HL-60 (cell line): ENCODE measurements around the gene TRIM63.

Experiments
- TF ChIP-seq, protein P1 (sequence below): IDR thresholded peaks from one replicate; pipeline ENCODE4 v1.5.1; 2011; ENCODE audit warnings: low read length, control low read depth, inconsistent platforms; ENCODE audit not compliant: insufficient read depth
- TF ChIP-seq, protein P2 (sequence below): IDR thresholded peaks from 2 replicates; pipeline ENCODE4 v1.6.1; 2012; ENCODE audit warnings: low read depth; ENCODE audit not compliant: insufficient replicate concordance

DNA sequence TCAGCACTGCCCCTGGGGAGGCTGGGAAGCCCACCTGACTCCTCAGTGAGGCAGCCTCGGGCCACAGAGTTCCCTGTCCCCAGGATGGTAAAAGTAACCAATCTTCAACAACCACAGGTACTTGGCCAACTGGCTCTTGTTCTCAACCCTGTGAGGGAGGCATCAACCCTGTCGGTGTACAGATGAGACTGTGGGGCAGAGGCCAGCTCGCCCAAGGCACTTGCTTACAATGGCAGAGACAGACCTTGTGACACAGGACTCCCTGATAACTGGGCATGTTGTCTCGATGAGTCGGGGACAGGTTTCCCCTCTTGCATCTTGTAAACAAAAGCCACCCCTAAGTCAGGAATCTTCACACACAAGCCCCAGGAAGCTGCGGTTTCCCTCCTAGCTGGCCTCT, 29.5 kb downstream of the TRIM63 start:
- TF ChIP-seq, protein P1, sequence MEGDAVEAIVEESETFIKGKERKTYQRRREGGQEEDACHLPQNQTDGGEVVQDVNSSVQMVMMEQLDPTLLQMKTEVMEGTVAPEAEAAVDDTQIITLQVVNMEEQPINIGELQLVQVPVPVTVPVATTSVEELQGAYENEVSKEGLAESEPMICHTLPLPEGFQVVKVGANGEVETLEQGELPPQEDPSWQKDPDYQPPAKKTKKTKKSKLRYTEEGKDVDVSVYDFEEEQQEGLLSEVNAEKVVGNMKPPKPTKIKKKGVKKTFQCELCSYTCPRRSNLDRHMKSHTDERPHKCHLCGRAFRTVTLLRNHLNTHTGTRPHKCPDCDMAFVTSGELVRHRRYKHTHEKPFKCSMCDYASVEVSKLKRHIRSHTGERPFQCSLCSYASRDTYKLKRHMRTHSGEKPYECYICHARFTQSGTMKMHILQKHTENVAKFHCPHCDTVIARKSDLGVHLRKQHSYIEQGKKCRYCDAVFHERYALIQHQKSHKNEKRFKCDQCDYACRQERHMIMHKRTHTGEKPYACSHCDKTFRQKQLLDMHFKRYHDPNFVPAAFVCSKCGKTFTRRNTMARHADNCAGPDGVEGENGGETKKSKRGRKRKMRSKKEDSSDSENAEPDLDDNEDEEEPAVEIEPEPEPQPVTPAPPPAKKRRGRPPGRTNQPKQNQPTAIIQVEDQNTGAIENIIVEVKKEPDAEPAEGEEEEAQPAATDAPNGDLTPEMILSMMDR: no peak
- TF ChIP-seq, protein P2, sequence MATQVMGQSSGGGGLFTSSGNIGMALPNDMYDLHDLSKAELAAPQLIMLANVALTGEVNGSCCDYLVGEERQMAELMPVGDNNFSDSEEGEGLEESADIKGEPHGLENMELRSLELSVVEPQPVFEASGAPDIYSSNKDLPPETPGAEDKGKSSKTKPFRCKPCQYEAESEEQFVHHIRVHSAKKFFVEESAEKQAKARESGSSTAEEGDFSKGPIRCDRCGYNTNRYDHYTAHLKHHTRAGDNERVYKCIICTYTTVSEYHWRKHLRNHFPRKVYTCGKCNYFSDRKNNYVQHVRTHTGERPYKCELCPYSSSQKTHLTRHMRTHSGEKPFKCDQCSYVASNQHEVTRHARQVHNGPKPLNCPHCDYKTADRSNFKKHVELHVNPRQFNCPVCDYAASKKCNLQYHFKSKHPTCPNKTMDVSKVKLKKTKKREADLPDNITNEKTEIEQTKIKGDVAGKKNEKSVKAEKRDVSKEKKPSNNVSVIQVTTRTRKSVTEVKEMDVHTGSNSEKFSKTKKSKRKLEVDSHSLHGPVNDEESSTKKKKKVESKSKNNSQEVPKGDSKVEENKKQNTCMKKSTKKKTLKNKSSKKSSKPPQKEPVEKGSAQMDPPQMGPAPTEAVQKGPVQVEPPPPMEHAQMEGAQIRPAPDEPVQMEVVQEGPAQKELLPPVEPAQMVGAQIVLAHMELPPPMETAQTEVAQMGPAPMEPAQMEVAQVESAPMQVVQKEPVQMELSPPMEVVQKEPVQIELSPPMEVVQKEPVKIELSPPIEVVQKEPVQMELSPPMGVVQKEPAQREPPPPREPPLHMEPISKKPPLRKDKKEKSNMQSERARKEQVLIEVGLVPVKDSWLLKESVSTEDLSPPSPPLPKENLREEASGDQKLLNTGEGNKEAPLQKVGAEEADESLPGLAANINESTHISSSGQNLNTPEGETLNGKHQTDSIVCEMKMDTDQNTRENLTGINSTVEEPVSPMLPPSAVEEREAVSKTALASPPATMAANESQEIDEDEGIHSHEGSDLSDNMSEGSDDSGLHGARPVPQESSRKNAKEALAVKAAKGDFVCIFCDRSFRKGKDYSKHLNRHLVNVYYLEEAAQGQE: no peak
